A172 (cell line): ENCODE measurements around the gene PSAP. TPM values are rescaled to one million over a fixed set of nuclear protein-coding genes. Genes with fewer than 3 reads are reported as not detected.
"Not testable (repeated sequence)": the region's sequence is repeated elsewhere in the genome, so short reads cannot be mapped to it uniquely, and the experiment has no call there.

Source experiments
- DNase-seq: peaks from one replicate; pipeline ENCODE4 v3.0.0-alpha.2; 2015; ENCODE audit warnings: low spot score
- total RNA-seq: library from RNA; depleted of rRNA; stranded (reverse); fragments of >200 nt; shearing (Covaris generic); gene quantifications from 2 replicates; pipeline ENCODE4 v1.2.3, GENCODE V29; 2014

PSAP gene
- total RNA-seq, 1 experiment from 2014 or later, result 497 TPM

DNA sequence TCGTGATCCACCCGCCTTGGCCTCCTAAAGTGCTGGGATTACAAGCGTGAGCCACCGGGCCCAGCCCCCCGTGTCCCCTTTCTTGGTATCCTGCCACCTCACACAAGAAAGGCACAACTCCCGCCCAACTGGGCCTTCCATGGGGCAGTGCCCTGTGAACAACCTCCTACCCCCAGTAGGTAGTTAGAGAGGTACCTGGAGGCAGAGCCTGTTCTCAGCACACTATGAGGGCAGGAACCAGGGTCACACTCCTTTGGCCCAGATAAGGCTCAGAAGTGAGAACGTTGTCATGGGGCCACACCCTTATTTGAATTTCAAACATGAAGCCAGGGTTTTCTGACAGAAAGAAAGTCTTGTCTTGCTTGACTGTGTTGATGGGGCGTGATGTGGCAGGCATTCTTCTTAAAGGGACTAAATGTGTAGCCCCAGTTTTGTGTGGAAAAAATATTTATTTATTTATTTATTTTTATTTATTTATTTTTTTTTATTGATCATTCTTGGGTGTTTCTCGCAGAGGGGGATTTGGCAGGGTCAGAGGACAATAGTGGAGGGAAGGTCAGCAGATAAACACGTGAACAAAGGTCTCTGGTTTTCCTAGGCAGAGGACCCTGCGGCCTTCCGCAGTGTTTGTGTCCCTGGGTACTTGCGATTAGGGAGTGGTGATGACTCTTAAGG, 23.8 kb upstream of the PSAP start:
- DNase-seq, result not testable (repeated sequence)

GRCh38 chr10:71873582-71874211, 22.6 kb upstream of the PSAP start:
- DNase-seq, result no peak

- DNase-seq, result not testable (repeated sequence)
Observed at GRCh38 chr10:71869601-71870000, 18.6 kb upstream of the PSAP start.

DNA sequence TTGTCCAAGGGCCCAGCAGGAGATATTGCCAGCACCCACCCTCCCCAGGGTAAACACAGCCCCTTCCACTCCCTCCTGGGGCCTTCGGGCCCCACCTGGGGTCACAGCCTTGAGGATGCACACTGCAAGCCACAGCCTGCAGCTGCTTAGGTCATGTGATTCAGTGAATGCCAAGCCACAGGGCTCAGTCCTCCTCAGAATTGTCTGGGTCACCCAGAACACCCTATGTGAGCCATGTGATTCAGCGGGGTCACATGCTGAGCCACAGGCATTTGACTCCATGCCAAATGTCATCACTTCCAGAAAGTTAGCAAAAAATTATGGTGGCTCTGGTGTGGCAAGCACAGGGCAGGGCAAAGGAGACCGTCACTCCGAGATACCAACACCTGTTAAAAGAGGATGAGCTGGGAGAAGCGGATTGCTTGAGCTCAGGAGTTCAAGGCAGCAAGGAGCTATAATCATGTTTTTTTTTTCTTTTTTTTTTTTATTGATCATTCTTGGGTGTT, 17.2 kb upstream of the PSAP start:
- DNase-seq, result peak; percentile 90

GRCh38 chr10:71865561-71866041, 14.6 kb upstream of the PSAP start:
- DNase-seq, result no peak

GRCh38 chr10:71864911-71865361, 13.9 kb upstream of the PSAP start:
- DNase-seq, result peak; percentile 81

- DNase-seq, result no peak
Observed at GRCh38 chr10:71863203-71863602, 12.2 kb upstream of the PSAP start.

- peak; percentile 99 for DNase-seq
Observed at GRCh38 chr10:71860243-71861029, 9.4 kb upstream of the PSAP start.

- no peak for DNase-seq
Observed at GRCh38 chr10:71857934-71858890, 7.2 kb upstream of the PSAP start.

DNA sequence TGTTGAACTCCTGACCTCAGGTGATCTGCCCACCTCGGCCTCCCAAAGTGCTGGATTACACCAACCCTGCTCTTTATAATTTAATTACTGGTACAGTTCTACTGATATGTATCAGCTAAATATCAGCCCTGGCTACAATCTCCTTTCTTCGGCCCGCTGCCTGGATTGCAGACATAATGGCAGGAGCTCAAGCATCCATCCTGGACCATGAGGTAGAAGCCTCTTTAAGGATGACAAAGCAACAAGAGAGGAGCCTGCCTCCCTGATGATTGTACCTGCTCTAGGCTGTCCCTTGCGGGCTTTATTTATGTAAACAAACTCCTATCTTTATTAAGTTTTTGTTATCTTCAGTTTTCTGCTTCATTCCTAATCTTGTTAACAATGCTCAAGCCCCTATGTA, 5.6 kb upstream of the PSAP start:
- DNase-seq, result no peak

GRCh38 chr10:71854031-71854430, 3.0 kb upstream of the PSAP start:
- DNase-seq, result no peak

DNA sequence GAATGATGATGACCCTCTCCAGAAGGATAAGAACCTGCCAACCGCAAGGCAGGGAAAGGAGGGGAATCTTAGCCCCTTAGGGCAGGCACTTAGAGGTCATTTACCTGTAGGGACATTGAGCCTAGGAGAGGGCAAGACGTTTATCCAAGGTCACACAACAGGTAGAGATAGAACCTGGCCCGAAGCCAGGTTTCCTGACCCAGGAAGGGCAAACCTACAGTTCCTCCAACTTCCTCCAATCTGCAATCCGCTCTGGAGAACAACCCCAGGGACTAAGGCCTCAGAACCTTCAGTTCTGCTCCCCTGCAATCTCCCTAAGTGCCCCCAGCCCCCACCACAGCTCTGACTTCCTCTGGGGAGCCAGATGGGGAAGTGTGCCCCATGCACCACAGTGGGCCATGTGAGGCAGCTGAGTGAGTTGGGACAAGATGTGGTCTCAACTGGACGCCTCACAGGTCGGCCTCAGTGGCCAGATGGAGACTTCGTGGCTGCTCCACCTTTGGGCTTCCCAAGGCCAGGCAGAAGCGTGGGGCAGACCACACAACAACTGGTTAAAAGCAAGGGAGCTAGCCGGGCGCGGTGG, 1.4 kb upstream of the PSAP start:
- DNase-seq, result no peak

DNA sequence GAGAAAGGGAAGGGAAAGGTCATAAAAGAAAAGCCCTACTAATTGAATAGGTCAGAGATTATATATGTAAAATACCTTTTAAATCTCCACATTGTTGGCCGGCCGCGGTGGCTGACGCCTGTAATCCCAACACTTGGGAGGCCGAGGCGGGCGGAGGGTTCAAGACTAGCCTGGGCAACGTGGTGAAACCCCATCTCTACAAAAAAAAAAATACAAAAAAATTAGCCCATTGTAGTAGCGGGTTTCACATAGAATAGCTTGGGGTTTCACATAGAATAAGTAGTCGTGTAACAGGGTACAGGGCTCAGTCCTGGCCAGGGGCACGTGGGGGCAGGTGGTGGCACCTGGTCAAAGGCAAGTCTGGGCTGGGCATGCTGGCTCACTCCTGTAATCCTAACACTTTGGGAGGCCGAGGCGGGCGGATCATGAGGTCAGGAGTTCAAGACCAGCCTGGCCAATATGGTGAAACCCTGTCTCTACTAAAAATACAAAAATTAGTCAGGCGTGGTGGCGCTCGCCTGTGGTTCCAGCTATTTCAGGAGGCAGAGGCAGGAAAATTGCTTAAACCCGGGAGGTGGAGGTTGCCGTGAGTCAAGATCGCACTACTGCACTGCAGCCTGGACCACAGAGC, 529 bp upstream of the PSAP start:
- not testable (repeated sequence) for DNase-seq

DNA sequence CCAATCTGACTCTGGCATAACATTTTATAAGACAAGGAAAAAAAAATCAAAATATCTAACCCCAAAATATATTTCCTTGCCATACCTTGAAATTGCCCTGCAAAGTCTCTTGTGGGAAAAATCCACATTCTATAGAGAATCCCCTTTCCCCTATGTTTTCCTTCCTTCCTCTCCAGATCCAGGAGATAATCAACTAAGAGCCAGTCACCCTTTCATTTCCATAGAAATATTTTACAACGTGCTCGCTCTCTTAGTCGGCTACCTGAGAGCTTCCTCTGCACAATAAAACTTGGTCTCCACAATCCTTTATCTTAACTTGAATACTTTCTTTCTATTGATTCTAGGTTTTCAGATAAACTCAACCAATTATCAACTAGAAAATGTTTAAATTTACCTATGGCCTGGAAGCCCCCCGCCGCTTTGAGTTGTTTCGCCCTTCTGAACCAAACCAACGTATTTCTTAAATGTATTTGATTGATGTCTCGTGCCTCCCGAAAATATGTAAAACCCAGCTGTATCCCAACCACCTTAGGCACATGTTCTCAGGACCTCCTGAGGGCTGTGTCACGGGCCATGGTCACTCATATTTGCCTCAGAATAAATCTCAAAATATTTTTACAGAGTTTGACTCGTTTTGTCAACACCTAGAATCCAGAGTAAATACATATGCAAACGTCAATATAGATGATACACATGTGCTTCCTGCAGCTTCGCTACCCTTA, 869 bp downstream of the PSAP start:
- no peak for DNase-seq

GRCh38 chr10:71849461-71849908, 1.6 kb downstream of the PSAP start:
- DNase-seq, result no peak

- DNase-seq, result peak; percentile 43
Observed at GRCh38 chr10:71848325-71849275, 2.5 kb downstream of the PSAP start.

- DNase-seq, result no peak
Observed at GRCh38 chr10:71847418-71847817, 3.6 kb downstream of the PSAP start.

- no peak for DNase-seq
Observed at GRCh38 chr10:71846816-71847215, 4.2 kb downstream of the PSAP start.
